Stimulated activated CD4-positive, alpha-beta T cell treated with anti-CD3 and anti-CD28 coated beads, Interleukin-2, amount 100 ng/mL, for 4 hours (primary cell): ENCODE measurements around the gene UBQLN2.
A peak's percentile ranks its signal among the peaks of the same experiment; 100 is the strongest.
"Not testable (repeated sequence)": the region's sequence is repeated elsewhere in the genome, so short reads cannot be mapped to it uniquely, and the experiment has no call there.

Source experiments
- DNase-seq: peaks from one replicate; pipeline ENCODE4 v3.0.0-alpha.2; 2020; ENCODE audit warnings: low read depth

UBQLN2 gene

DNA sequence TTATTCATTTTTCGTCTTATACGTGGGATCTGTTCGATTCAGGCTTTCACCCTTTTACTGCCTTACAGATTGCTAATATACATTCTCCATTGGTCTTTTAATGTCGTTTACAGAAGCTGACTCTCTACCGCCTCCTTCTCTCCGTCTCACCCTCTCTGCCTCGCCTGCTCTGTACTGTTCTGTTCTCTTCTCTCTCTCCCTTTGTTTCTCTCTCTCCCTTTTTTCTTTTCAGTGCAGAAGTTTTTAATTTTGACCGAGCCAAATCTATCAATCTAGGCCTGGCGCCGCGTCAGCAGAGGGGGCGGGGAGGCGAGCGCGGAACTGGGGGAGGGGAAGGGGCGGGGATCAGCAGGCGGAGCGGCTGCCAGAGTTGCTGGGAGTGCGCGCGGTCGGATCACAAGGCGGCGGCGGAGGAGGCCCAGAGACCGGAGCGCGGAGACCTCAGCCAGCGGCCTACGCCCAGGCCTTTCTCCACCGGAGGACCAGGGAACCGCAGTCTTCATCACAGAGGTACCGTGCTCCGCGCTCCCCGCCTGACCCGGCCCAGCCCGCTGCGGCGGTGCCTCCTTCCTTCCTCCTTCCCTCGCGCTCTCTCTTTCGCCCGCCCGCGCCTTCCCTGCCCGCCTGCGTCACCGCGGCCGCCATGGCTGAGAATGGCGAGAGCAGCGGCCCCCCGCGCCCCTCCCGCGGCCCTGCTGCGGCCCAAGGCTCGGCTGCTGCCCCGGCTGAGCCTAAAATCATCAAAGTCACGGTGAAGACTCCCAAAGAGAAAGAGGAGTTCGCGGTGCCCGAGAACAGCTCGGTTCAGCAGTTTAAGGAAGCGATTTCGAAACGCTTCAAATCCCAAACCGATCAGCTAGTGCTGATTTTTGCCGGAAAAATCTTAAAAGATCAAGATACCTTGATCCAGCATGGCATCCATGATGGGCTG lies at the start of gene UBQLN2:
TSS of gene UBQLN2 (plus strand) at position 397 of the 931 bp plus-strand sequence. CDS start at position 644, 247 bp downstream.
- peak; percentile 65 for DNase-seq

DNA sequence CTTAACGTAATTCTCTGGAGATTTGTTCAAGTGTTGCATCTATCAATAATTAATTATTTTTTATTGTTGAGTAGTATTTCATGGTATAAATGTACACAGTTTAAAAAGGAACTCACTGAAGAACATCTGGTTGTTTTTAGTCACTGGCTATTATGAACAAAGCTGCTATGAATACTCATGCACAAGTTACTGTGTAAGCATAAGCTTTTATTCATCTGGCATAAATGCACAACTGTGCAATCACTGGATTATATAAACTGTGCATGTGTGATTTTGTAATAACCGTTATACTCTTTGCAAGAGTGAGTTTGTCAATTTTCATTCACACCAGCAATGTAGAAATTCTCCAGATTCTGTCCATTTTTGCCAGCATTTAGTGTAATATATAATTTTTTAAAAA lies 43.8 kb upstream of the UBQLN2 start:
- no peak for DNase-seq

DNA sequence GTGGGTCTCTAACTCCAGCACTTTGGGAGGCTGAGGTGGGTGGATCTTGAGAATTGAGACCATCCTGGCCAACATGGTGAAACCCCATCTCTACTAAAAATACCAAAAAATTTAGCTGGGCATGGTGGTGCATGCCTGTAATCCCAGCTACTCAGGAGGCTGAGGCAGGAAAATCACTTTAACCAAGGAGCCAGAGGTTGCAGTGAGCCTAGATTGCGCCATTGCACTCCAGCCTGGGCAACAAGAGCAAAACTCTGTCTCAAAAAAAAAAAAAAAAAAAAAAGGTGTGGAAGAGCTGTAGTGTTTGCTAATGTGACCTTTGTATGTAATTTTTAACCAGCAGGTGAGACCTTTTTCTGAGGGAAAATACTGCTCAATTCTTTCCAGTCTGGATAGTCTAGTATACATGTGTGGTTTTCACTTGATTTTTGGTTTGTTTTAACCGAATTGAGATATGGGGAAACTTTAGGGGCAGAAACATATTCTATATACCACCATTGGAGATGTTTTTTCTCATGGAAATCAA lies 33.9 kb upstream of the UBQLN2 start:
- not testable (repeated sequence) for DNase-seq

DNA sequence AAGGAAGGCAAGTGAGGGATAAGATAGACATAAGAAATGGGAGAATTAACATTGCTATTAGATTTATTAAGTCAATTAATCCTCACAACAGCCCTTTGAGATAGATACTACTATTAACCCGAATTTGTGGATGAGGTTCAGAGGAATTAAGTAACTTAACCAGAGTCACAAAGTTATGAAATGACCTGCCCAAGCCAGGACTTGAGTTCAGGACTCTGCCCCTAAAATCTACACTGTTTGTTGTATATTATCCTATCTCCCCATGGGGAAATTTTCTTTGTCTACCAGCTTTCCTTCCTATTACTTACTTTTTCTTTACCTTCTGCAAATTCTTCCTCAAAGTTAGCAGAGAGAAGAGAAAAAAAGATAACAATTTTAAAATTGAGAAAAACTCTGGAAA lies 33.4 kb upstream of the UBQLN2 start:
- DNase-seq: no peak

DNA sequence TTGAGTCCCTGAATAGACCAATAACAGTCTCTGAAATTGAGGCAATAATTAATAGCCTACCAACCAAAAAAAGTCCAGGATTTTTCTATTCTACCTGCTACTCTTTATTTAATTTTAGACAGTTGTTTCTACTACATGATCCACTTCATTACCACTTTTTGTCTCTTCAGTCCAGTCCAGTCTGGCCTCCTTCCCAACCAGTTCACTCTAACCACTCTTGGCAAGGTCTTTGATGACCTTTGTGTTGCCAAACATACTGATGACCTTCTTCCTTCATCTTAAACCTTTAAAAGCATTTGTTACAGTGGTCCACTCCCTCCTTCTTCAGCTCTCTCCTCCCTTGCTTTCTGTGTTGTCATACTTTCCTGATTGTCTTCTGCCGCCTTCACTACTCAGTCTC lies 12.8 kb upstream of the UBQLN2 start:
- no peak for DNase-seq

DNA sequence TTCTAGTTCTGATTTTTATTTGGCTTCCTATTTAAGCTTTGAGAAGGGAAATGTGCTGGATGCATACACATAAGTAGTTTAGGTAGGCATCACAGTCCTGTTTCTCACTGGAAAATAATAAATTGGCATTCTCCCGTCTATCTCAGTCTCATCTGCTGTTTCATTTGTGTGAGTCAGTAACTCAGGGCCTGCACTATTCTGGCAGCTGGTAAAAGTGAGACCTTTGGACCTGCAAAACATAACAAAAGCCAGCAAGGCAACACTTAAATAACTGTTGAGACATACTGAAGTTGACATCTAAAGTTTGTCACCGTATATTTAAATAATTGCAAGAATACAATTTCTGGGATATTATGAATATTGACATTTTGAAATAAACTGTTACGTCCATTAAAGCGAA lies 8.6 kb upstream of the UBQLN2 start:
- DNase-seq: no peak

DNA sequence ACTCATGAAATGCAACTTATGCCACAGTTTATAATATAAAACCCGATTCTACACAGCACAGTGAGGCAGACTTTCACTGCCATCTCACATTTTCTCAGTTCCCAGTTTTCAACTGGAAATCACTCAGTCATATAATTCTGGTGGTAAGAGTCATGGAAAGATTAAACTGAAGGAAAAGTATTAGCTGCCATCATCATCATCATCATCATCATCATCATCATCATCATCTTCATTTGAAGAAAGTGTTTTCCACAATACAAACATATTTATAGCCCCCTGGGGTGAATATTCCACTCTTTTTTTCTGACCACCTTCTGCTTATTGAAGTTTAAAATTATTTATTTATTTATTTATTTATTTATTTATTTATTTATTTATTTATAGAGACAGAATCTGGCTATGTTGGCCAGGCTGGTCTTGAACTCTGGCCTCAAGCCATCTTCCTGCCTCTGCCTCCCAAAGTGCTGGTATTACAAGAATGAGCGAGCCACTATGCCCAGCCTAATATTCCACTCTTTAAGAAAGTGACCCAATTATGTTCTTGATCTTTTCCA lies 6.0 kb upstream of the UBQLN2 start:
- DNase-seq: no peak

DNA sequence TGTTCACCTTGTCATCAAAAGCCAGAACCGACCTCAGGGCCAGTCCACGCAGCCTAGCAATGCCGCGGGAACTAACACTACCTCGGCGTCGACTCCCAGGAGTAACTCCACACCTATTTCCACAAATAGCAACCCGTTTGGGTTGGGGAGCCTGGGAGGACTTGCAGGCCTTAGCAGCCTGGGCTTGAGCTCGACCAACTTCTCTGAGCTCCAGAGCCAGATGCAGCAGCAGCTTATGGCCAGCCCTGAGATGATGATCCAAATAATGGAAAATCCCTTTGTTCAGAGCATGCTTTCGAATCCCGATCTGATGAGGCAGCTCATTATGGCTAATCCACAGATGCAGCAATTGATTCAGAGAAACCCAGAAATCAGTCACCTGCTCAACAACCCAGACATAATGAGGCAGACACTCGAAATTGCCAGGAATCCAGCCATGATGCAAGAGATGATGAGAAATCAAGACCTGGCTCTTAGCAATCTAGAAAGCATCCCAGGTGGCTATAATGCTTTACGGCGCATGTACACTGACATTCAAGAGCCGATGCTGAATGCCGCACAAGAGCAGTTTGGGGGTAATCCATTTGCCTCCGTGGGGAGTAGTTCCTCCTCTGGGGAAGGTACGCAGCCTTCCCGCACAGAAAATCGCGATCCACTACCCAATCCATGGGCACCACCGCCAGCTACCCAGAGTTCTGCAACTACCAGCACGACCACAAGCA lies 898 bp downstream of the UBQLN2 start:
- no peak for DNase-seq

DNA sequence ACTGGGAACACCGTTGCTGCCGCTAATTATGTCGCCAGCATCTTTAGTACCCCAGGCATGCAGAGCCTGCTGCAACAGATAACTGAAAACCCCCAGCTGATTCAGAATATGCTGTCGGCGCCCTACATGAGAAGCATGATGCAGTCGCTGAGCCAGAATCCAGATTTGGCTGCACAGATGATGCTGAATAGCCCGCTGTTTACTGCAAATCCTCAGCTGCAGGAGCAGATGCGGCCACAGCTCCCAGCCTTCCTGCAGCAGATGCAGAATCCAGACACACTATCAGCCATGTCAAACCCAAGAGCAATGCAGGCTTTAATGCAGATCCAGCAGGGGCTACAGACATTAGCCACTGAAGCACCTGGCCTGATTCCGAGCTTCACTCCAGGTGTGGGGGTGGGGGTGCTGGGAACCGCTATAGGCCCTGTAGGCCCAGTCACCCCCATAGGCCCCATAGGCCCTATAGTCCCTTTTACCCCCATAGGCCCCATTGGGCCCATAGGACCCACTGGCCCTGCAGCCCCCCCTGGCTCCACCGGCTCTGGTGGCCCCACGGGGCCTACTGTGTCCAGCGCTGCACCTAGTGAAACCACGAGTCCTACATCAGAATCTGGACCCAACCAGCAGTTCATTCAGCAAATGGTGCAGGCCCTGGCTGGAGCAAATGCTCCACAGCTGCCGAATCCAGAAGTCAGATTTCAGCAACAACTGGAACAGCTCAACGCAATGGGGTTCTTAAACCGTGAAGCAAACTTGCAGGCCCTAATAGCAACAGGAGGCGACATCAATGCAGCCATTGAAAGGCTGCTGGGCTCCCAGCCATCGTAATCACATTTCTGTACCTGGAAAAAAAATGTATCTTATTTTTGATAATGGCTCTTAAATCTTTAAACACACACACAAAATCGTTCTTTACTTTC lies 1.8 kb downstream of the UBQLN2 start:
- no peak for DNase-seq

DNA sequence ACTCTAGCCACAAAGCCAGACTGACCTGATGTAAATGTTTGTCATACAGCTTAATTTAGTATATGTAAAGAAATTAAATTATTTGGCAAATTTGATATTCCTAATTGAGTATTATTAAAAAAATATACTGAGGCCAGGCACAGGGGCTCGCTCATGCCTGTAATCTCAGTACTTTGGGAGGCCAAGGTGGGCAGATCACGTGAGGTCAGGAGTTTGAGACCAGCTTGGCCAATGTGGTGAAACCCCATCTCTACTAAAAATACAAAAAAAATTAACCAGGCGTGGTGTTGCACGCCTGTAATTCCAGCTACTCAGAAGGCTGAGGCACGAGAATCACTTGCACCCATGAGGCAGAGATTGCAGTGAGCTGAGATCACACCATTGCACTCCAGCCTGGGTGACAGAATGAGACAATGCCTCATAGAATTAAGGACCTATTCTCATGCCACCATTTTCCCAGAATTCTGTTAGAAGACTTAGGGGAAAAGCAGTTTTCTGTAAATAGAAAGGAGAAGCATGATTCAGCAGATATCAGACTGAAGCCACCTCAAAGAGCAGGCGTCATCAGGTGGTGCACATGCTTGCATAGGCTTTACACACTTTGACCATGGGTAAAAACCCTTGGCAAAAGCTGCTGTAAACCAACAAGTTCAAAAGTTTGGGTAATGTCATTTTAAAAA lies 6.1 kb downstream of the UBQLN2 start:
- DNase-seq: no peak

DNA sequence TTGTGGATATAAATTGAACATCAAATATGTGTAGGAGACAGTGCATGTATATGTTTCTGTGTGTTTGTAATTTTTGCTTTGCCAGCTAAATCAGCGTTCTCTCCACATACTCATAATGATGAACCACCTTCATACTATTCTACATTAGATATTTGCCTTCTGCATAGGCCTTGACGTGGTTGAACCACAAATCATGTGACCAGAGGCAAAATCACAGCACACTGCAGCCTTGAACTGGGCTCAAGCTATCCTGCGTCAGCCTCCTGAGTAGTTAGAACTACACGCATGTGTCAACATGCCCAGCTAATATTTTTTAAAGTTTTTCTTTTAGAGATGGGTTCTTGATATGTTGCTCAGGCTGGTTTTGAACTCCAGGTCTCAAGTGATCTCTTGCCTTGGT lies 9.5 kb downstream of the UBQLN2 start:
- no peak for DNase-seq

DNA sequence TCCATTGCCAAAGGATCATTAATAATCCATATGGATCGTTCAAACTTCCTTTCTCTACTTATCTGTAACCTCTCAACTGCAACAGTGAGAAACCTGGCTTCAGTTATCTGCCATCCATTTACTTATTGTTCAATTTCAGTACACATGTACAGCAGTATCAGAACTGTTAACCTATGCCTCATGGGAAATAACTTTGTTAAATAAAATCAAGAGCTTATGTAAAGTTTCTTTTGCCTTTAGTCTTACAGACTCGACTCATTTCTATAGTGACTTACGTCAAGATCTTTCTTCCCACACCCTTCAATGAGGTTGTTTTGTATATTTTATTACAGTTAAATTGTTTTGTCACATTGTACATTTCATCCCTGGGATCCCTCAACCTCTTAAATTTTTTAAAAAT lies 11.4 kb downstream of the UBQLN2 start:
- no peak for DNase-seq

DNA sequence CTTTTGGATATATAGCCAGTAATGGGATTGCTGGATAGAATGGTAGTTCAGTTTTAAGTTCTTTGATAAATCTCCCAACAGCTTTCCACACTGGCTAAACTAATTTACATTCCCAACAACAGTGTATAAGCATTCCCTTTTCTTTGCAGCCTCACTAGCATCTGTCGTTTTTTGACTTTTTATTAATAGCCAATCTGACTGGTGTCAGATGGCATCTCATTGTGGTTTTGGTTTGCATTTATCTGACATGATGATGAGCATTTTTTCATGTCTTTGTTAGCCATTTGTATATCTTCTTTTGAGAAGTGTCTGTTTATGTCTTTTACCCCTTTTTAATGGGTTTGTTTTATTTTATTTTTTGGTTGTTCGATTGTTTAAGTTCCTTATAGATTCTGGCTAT lies 13.3 kb downstream of the UBQLN2 start:
- DNase-seq: no peak

DNA sequence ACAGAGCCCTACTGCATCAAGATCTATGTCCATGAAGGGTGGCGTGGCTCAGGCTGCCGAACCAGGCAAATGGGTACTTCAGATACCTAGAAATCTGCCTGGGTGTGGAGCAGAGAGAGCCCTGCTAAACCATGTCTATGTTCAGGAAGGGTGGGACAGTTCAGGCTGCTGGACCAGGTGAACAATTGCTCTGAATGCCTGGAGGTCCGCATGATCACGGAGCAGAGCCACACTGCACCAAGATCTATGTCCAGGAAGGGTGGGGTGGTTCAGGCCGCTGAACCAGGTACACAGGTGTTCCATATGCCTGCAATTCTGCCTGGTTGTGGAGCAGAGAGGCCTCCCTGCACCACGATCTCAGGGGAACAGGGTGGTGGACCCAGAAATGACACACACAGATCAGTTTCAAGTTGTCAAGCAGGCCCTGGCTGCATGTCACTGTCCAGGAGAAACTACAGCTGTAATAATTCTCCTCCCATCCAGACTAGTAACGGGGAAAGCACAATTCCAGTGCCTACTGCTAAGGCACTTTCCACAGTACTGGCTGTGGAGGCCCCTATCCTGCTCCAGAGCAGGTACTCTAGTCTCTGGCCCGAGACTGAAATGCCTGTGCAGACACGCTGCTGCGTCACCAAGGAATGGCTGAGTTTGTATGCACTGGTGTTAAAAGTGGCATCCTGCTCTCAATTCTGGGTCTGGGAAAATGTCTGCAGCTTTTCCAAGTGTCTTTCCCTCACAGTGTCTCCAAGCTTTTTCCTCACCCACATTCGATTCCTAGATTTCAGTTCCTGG lies 25.2 kb downstream of the UBQLN2 start:
- no peak for DNase-seq

DNA sequence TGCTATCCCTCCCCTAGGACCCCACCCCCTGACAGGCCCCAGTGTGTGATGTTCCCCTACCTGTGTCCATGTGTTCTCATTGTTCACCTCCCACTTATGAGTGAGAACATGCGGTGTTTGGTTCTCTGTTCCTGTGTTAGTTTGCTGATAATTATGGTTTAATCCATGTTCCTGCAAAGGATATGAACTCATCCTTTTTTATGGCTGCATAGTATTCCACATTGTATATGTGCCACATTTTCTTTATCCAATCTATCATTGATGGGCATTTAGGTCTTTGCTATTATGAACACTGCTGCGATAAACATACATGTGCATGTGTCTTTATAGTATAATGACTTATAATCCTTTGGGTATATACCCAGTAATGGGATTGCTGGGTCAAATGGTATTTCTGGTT lies 28.4 kb downstream of the UBQLN2 start:
- DNase-seq: not testable (repeated sequence)

DNA sequence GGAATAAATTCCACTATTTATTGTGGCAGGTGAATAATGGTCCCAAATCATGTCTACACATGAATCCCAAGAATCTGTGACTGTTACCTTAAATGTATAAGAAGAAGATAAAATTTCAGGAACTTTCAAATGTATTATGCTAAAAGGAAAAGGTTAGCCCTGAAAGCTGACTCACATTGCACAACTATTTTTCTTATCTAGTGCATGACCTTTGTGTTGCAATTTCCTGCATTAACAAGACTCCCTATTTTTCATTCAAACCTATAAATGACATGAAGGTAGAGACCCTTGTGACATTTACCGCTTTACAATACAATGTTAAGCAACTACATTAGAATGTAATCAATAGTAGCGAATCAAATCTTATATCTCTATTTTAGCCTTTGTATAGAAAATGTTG lies 36.7 kb downstream of the UBQLN2 start:
- no peak for DNase-seq

DNA sequence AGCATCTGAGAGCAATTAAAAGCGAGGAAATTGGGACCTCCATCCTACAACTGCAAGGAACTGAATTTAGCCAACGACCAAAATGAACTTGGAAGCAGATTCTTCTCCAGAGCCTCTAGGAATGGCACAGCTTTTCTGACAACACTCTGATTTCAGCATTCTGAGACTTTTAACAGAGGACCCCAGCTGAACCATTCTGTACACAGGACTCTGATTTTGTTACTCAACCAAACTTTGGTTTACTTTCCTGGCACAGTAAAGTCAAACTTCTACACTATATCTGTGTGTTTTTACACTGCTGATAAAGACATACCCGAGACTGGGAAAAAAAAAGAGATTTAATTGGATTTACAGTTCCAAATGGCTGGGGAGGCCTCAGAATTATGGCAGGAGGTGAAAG lies 37.6 kb downstream of the UBQLN2 start:
- no peak for DNase-seq

DNA sequence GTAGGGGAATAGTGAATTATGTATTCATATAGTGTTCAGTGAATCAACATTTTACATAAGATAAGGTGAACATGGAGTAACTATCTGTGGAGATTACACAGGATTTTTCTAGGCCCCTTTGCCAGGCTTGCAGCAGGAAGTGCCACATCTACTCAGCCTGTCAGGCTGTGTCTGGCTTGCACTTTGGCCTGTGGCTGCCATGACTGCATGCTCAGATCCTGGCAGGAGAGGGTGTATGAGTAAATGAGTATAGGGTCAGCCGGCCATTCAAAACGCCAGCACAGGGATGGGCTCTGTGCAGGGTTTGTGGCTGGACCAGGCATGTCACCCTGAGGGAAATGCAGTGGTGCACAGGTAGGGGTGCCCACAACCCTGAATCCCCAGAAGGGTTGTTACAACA lies 51.9 kb downstream of the UBQLN2 start:
- no peak for DNase-seq
